Body of pancreas (tissue), 4 donors: ENCODE data around the gene RNU5B-1. TPM values are rescaled to one million over a fixed set of nuclear protein-coding genes. Genes with fewer than 3 reads are reported as not detected.
"Not testable (repeated sequence)": the region's sequence is repeated elsewhere in the genome, so short reads cannot be mapped to it uniquely, and the experiment has no call there.

Experiments
- ATAC-seq: fragments of 150-250 bp; one replicate; pipeline ENCODE4 v1.9.1; 2016
- DNase-seq, 4 donors: peaks; one replicate each; pipeline ENCODE4 v3.0.0-alpha.2; 2019
- H3K27ac ChIP-seq, 4 donors: fragments of 200-600 bp; sonication (generic); 1 replicate in 3 of 4; 2 replicates in 1 of 4; pipeline versions ENCODE4 v1.5.1 to v1.6.1; 2016 to 2019; ENCODE audit warnings: mild to moderate bottlenecking in 1 of 4, mixed read lengths in 1 of 4, moderate library complexity in 1 of 4
- H3K27me3 ChIP-seq, 2 donors: fragments of 200-600 bp; sonication (generic); one replicate each; pipeline ENCODE4 v1.6.0; 2016; ENCODE audit warnings: mild to moderate bottlenecking in 1 of 2
- H3K36me3 ChIP-seq, 2 donors: fragments of 200-600 bp; sonication (generic); replicated peaks in 1 of 2; 2 replicates each; pipeline ENCODE4 v1.5.1; 2016; ENCODE audit warnings: low read depth in 2 of 2; ENCODE audit not compliant: insufficient read depth in 1 of 2
- H3K4me1 ChIP-seq: fragments of 200-600 bp; sonication (generic); one replicate; pipeline ENCODE4 v1.6.0; 2016
- H3K4me3 ChIP-seq, 2 donors: fragments of 200-600 bp; sonication (generic); 1 replicate in 1 of 2; 2 replicates in 1 of 2; pipeline ENCODE4 v1.5.1; 2016 to 2019
- H3K9me3 ChIP-seq, 3 donors: fragments of 200-600 bp; sonication (generic); 1 replicate in 2 of 3; 2 replicates in 1 of 3; pipeline ENCODE4 v1.5.1; 2016
- CTCF ChIP-seq, 7 experiments: fragments of 450-650 bp in 4 of 7; fragments of 200-600 bp in 3 of 7; sonication (generic) in 3 of 7; IDR thresholded peaks; one replicate each; pipeline ENCODE4 v1.5.1; 2016 to 2019; ENCODE audit warnings: antibody characterized with exemption in 7 of 7
- POLR2A ChIP-seq, 3 donors: fragments of 450-650 bp; IDR thresholded peaks; one replicate each; pipeline ENCODE4 v1.6.1; 2016; ENCODE audit warnings: antibody characterized with exemption in 3 of 3, mild to moderate bottlenecking in 2 of 3
- WGBS, 2 donors: methylation state at CpG; one replicate each; pipeline ENCODE4 v1.1.5; 2017; 5-methylcytosine and 5-hydroxymethylcytosine counted together
- intact Hi-C: fragments of 100-400 bp; cut with DNase I; formaldehyde crosslinking; loops from one replicate; pipeline ENCODE4 v1.15.1; 2023
- small RNA-seq: library from RNA; depleted of rRNA; stranded (forward); fragments of <200 nt; gene quantifications from one replicate; pipeline ENCODE3, GENCODE V24; 2016
- total RNA-seq, 2 donors: library from RNA; depleted of rRNA; stranded (reverse); fragments of >200 nt; gene quantifications; one replicate each; pipeline ENCODE4 v1.1.0, GENCODE V29; 2016

RNU5B-1 gene
- total RNA-seq, 2 donors from 2014 or later = not detected

GRCh38 chr15:65349338-65349737 lies 44.9 kb downstream of the RNU5B-1 start:
- Histone ChIP-seq H3K27ac (no peak overlapping the region), H3K9me3 (no peaks in the 10 kb centered on the region), H3K27me3 (no peaks in the 10 kb centered on the region), H3K4me3 (no peak overlapping the region), H3K36me3 (no peaks in the 10 kb centered on the region), H3K4me1 (no peaks in the 10 kb centered on the region)
- ATAC-seq (no peak), DNase-seq (no peak)
- intact Hi-C loops = no loop called here
- 57 to 68% methylated on average over 8 of the region's 8 CpGs for WGBS, 2 donors
- TF ChIP-seq POLR2A (IDR thresholded peaks at IDR 0.05) = no peak
- no peak for TF ChIP-seq CTCF (IDR thresholded peaks at IDR 0.05)

GRCh38 chr15:65351972-65352371 lies 47.5 kb downstream of the RNU5B-1 start:
- ATAC-seq, DNase-seq, H3K9me3 ChIP-seq, H3K4me3 ChIP-seq, H3K36me3 ChIP-seq, intact Hi-C loops, H3K4me1 ChIP-seq, H3K27ac ChIP-seq: not testable (repeated sequence)
- H3K27me3 ChIP-seq = peaks cover 0 to 12% of the 10 kb centered on the region in 2 donors
- 40 to 44% methylated on average over 1 of the region's 1 CpG for WGBS, 2 donors

Small RNA genes lying within 50 kb of the gene (small RNA-seq; reads per million reads assigned to genes)
- gene RNU5A-1 = 4,482 reads per million, percentile 99 among the genes with 10 or more reads in this experiment
- 361 reads per million, percentile 98 among the genes with 10 or more reads in this experiment for gene RNU5B-1
- not detected for gene SNORA24B

Other genes with a start within 250 kb of the RNU5B-1 start
- gene RASL12, start 236.7 kb upstream of the RNU5B-1 start, total RNA-seq = 1 to 10 TPM; 3.1 to 4.6 TPM
- gene KBTBD13, start 227.9 kb upstream of the RNU5B-1 start, total RNA-seq = not detected
- gene UBAP1L, start 189.5 kb upstream of the RNU5B-1 start, total RNA-seq = 1 to 10 TPM; 3.4 to 4.6 TPM
- 10 to 100 TPM; 18.2 to 35.6 TPM for gene PDCD7, start 170.9 kb upstream of the RNU5B-1 start, total RNA-seq
- gene CLPX, start 119.3 kb upstream of the RNU5B-1 start, total RNA-seq = 10 to 100 TPM; 16.2 to 19.2 TPM
- gene CILP, start 93.2 kb upstream of the RNU5B-1 start, total RNA-seq = 10 to 100 TPM in 1 of 2 donors, 1 to 10 TPM in 1; 4.4 to 18.8 TPM
- gene PARP16, start 17.8 kb upstream of the RNU5B-1 start, total RNA-seq = 10 to 100 TPM in 1 of 2 donors, 1 to 10 TPM in 1; 5.2 to 17.5 TPM
- not detected for gene RNU5A-1, start 8.6 kb upstream of the RNU5B-1 start, total RNA-seq
- gene IGDCC3, start 73.3 kb downstream of the RNU5B-1 start, total RNA-seq = not detected
- gene IGDCC4, start 118.3 kb downstream of the RNU5B-1 start, total RNA-seq = 1 to 10 TPM in 1 of 2 donors, under 1 TPM in 1; 0.26 to 2.6 TPM
- 10 to 100 TPM; 13.0 to 27.4 TPM for gene DPP8, start 213.0 kb downstream of the RNU5B-1 start, total RNA-seq
- gene HACD3, start 225.8 kb downstream of the RNU5B-1 start, total RNA-seq = 10 to 100 TPM; 10.9 to 35.8 TPM